ENCODE measurements around the gene PGA5.

DNA sequence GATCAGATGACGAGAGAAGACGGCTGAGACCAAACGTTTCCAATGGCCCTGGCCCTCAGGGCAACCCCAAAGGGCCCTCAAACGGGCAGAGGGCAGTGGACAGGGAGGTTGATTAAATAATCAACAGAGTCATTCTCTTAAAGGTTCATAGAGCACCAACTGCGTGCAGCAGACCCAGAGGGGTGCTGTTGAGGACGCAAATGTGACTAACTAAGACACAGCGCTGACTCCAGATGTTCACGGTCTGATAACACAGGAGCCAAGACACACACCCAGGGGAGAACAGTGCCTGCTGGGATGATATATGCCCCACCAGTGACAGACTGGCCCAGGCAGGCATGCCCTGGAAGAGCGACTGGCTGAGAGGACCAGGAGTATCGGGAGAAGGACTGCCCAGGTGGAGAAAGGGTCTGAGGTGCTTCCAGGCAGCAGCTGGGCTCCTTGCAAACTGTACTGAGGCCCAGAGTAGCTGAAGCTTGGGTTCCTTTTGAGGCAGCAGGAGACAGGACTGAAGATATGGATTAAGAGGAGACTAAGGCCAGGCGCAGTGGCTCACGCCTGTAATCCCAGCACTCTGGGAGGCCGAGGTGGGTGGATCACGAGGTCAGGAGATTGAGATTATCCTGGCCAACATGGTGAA, 46.5 kb downstream of the PGA5 start:
- TF ChIP-seq, protein P1, sequence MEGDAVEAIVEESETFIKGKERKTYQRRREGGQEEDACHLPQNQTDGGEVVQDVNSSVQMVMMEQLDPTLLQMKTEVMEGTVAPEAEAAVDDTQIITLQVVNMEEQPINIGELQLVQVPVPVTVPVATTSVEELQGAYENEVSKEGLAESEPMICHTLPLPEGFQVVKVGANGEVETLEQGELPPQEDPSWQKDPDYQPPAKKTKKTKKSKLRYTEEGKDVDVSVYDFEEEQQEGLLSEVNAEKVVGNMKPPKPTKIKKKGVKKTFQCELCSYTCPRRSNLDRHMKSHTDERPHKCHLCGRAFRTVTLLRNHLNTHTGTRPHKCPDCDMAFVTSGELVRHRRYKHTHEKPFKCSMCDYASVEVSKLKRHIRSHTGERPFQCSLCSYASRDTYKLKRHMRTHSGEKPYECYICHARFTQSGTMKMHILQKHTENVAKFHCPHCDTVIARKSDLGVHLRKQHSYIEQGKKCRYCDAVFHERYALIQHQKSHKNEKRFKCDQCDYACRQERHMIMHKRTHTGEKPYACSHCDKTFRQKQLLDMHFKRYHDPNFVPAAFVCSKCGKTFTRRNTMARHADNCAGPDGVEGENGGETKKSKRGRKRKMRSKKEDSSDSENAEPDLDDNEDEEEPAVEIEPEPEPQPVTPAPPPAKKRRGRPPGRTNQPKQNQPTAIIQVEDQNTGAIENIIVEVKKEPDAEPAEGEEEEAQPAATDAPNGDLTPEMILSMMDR (IDR thresholded peaks at IDR 0.05) = no peak
- TF ChIP-seq POLR2A (IDR thresholded peaks at IDR 0.05) = no peak
